ENCODE data around the gene ADGRE2. TPM values are rescaled to one million over a fixed set of nuclear protein-coding genes. Genes with fewer than 3 reads are reported as not detected.

ADGRE2 gene
- polyA plus RNA-seq, 1 donor (not counting 4 experiments of a cell fraction or from before 2014, with no cell fraction given), result 4.2 TPM

- Histone ChIP-seq H3K4me1 (ENCODE audit: control insufficient read depth, extremely low read depth, insufficient read depth, low read length) (no peaks in the 10 kb centered on the region), H3K9me3 (ENCODE audit: control insufficient read depth, low read depth, low read length) (peaks cover 3% of the 10 kb centered on the region), H3K4me2 (ENCODE audit: control insufficient read depth, extremely low read depth, insufficient read depth, low read depth, low read length) (no peak overlapping the region), H3K79me2 (ENCODE audit: control insufficient read depth, insufficient read depth, low read length) (no peaks in the 10 kb centered on the region), H3K9me1 (ENCODE audit: control insufficient read depth, extremely low read depth, insufficient read depth, low read length) (no peaks in the 10 kb centered on the region), H4K20me1 (ENCODE audit: control insufficient read depth, extremely low read depth, insufficient read depth, low read length) (no peaks in the 10 kb centered on the region), H3K36me3 (ENCODE audit: control insufficient read depth in 2 of 2, extremely low read depth in 1 of 2, insufficient read depth in 2 of 2, low read length in 2 of 2) (no peaks in the 10 kb centered on the region), H3K27ac (ENCODE audit: control insufficient read depth, insufficient read depth, low read length) (no peak overlapping the region), H2AFZ (ENCODE audit: control insufficient read depth, low read length) (no peak overlapping the region), H3K9ac (ENCODE audit: control insufficient read depth, extremely low read depth, insufficient read depth, low read length) (no peak overlapping the region), H3K4me3 (ENCODE audit: control insufficient read depth in 2 of 3, extremely low read depth in 1 of 3, insufficient read depth in 2 of 3, low read depth in 1 of 3, low read length in 3 of 3) (no peak overlapping the region), H3K27me3 (ENCODE audit: control insufficient read depth, extremely low read depth, insufficient read depth, low read length) (no peaks in the 10 kb centered on the region)
- TF ChIP-seq EZH2 (IDR thresholded peaks at IDR 0.05; ENCODE audit: low read length), result no peak
- TF ChIP-seq CTCF (optimal IDR thresholded peaks at IDR 0.05 in 1 of 3, IDR thresholded peaks at IDR 0.05 in 1 of 3, conservative IDR thresholded peaks at IDR 0.05 in 1 of 3; ENCODE audit: extremely low read depth in 1 of 3, insufficient read depth in 2 of 3, low read length in 3 of 3), result no peak
- dilution Hi-C loops (cut with MboI; ENCODE audit: extremely low pct_ligation_motif_present, low sequenced_read_pairs), result no loop called here
- no peak for FAIRE-seq
- no peak for DNase-seq (ENCODE audit: low read depth, low spot score)
Measured at GRCh38 chr19:14733574-14733973, 44.8 kb downstream of the ADGRE2 start.

GRCh38 chr19:14732510-14732909 lies 45.9 kb downstream of the ADGRE2 start:
- FAIRE-seq (no peak), DNase-seq (ENCODE audit: low read depth, low spot score) (no peak)
- TF ChIP-seq CTCF (optimal IDR thresholded peaks at IDR 0.05 in 1 of 3, IDR thresholded peaks at IDR 0.05 in 1 of 3, conservative IDR thresholded peaks at IDR 0.05 in 1 of 3; ENCODE audit: extremely low read depth in 1 of 3, insufficient read depth in 2 of 3, low read length in 3 of 3) (no peak), EZH2 (IDR thresholded peaks at IDR 0.05; ENCODE audit: low read length) (no peak)
- Histone ChIP-seq H3K9me3 (ENCODE audit: control insufficient read depth, low read depth, low read length) (peaks cover 3% of the 10 kb centered on the region), H3K4me2 (ENCODE audit: control insufficient read depth, extremely low read depth, insufficient read depth, low read depth, low read length) (no peak overlapping the region), H3K4me3 (ENCODE audit: control insufficient read depth in 2 of 3, extremely low read depth in 1 of 3, insufficient read depth in 2 of 3, low read depth in 1 of 3, low read length in 3 of 3) (no peak overlapping the region), H3K27me3 (ENCODE audit: control insufficient read depth, extremely low read depth, insufficient read depth, low read length) (no peaks in the 10 kb centered on the region), H3K9ac (ENCODE audit: control insufficient read depth, extremely low read depth, insufficient read depth, low read length) (no peak overlapping the region), H3K9me1 (ENCODE audit: control insufficient read depth, extremely low read depth, insufficient read depth, low read length) (no peaks in the 10 kb centered on the region), H3K4me1 (ENCODE audit: control insufficient read depth, extremely low read depth, insufficient read depth, low read length) (no peaks in the 10 kb centered on the region), H4K20me1 (ENCODE audit: control insufficient read depth, extremely low read depth, insufficient read depth, low read length) (no peaks in the 10 kb centered on the region), H3K36me3 (ENCODE audit: control insufficient read depth in 2 of 2, extremely low read depth in 1 of 2, insufficient read depth in 2 of 2, low read length in 2 of 2) (no peaks in the 10 kb centered on the region), H3K79me2 (ENCODE audit: control insufficient read depth, insufficient read depth, low read length) (no peaks in the 10 kb centered on the region), H2AFZ (ENCODE audit: control insufficient read depth, low read length) (no peak overlapping the region), H3K27ac (ENCODE audit: control insufficient read depth, insufficient read depth, low read length) (no peak overlapping the region)
- dilution Hi-C loops (cut with MboI; ENCODE audit: extremely low pct_ligation_motif_present, low sequenced_read_pairs), result no loop called here
